ENCODE measurements around the gene RAPGEF2.

The RAPGEF2 gene

GRCh38 chr4:159127745-159128518 lies 25.1 kb downstream of the RAPGEF2 start:
- CTCF ChIA-PET, result no interaction called here

GRCh38 chr4:159129814-159130550 lies 27.1 kb downstream of the RAPGEF2 start:
- ChIA-PET CTCF (no interaction called here), POLR2A (no interaction called here)
- DNase-seq (ENCODE audit: extremely low spot score), result no peak
- TF ChIP-seq FOXA1 (IDR thresholded peaks at IDR 0.05) (no peak), SP1 (IDR thresholded peaks at IDR 0.05) (no peak), BHLHE40 (IDR thresholded peaks at IDR 0.05; ENCODE audit: borderline replicate concordance) (no peak), NFRKB (IDR thresholded peaks at IDR 0.05) (no peak), SUZ12 (IDR thresholded peaks at IDR 0.05) (no peak), PKNOX1 (IDR thresholded peaks at IDR 0.05) (no peak)

More at GRCh38 chr4:159127745-159128518, 25.1 kb downstream of the RAPGEF2 start:
- no peak for DNase-seq (ENCODE audit: extremely low spot score)
- TF ChIP-seq SP1 (IDR thresholded peaks at IDR 0.05), result no peak
- TF ChIP-seq FOXM1 (IDR thresholded peaks at IDR 0.05; ENCODE audit: borderline replicate concordance), result no peak
- no peak for TF ChIP-seq TARDBP (IDR thresholded peaks at IDR 0.05)
- no peak for TF ChIP-seq LEF1 (IDR thresholded peaks at IDR 0.05; ENCODE audit: borderline replicate concordance)
- no peak for TF ChIP-seq BHLHE40 (IDR thresholded peaks at IDR 0.05; ENCODE audit: borderline replicate concordance)
- POLR2A ChIA-PET, result no interaction called here

- POLR2A ChIA-PET, result no interaction called here
These were observed 28.7 kb downstream of the RAPGEF2 start for GRCh38 chr4:159131564-159131963.

GRCh38 chr4:159134429-159134828 lies 31.6 kb downstream of the RAPGEF2 start:
- TF ChIP-seq CTBP1 (IDR thresholded peaks at IDR 0.05; ENCODE audit: borderline replicate concordance), result no peak
- TF ChIP-seq BHLHE40 (IDR thresholded peaks at IDR 0.05; ENCODE audit: borderline replicate concordance), result no peak
- TF ChIP-seq LEF1 (IDR thresholded peaks at IDR 0.05; ENCODE audit: borderline replicate concordance), result no peak
- TF ChIP-seq HDGF (IDR thresholded peaks at IDR 0.05; ENCODE audit: borderline replicate concordance), result no peak
- TF ChIP-seq FOXK2 (IDR thresholded peaks at IDR 0.05), result no peak
- TF ChIP-seq SP1 (IDR thresholded peaks at IDR 0.05), result no peak
- no peak for TF ChIP-seq TARDBP (IDR thresholded peaks at IDR 0.05)
- no peak for DNase-seq (ENCODE audit: extremely low spot score)
- ChIA-PET POLR2A (no interaction called here), CTCF (no interaction called here)

More at GRCh38 chr4:159131564-159131963, 28.7 kb downstream of the RAPGEF2 start:
- no peak for TF ChIP-seq ARNT (IDR thresholded peaks at IDR 0.05)
- TF ChIP-seq HDGF (IDR thresholded peaks at IDR 0.05; ENCODE audit: borderline replicate concordance), result no peak
- TF ChIP-seq TARDBP (IDR thresholded peaks at IDR 0.05), result no peak
- TF ChIP-seq FOXM1 (IDR thresholded peaks at IDR 0.05; ENCODE audit: borderline replicate concordance), result no peak
- TF ChIP-seq L3MBTL2 (conservative IDR thresholded peaks at IDR 0.05), result no peak
- no peak for TF ChIP-seq FOXA1 (IDR thresholded peaks at IDR 0.05)
- CTCF ChIA-PET, result interaction anchor here (0.9 kb wide), 1 partner anchor 45 kb away, joined by 3 read pairs; no protein-coding TSS in a partner anchor
- DNase-seq (ENCODE audit: extremely low spot score), result no peak

GRCh38 chr4:159137176-159137575 lies 34.3 kb downstream of the RAPGEF2 start:
- POLR2A ChIA-PET, result no interaction called here
- CTCF ChIA-PET, result no interaction called here
- TF ChIP-seq HDGF (IDR thresholded peaks at IDR 0.05; ENCODE audit: borderline replicate concordance), result no peak
- no peak for TF ChIP-seq NFRKB (IDR thresholded peaks at IDR 0.05)
- TF ChIP-seq SUZ12 (IDR thresholded peaks at IDR 0.05), result no peak
- no peak for TF ChIP-seq BHLHE40 (IDR thresholded peaks at IDR 0.05; ENCODE audit: borderline replicate concordance)
- TF ChIP-seq TARDBP (IDR thresholded peaks at IDR 0.05), result no peak
- no peak for TF ChIP-seq PKNOX1 (IDR thresholded peaks at IDR 0.05)
- TF ChIP-seq FOXM1 (IDR thresholded peaks at IDR 0.05; ENCODE audit: borderline replicate concordance), result no peak
- TF ChIP-seq SP1 (IDR thresholded peaks at IDR 0.05), result no peak
- no peak for TF ChIP-seq ZNF384 (IDR thresholded peaks at IDR 0.05)
- no peak for TF ChIP-seq LEF1 (IDR thresholded peaks at IDR 0.05; ENCODE audit: borderline replicate concordance)
- TF ChIP-seq FOXA1 (IDR thresholded peaks at IDR 0.05), result no peak
- no peak for TF ChIP-seq FOXK2 (IDR thresholded peaks at IDR 0.05)
- TF ChIP-seq L3MBTL2 (conservative IDR thresholded peaks at IDR 0.05), result no peak
- DNase-seq (ENCODE audit: extremely low spot score), result no peak

- CTCF ChIA-PET, result interaction anchor here (0.5 kb wide), 1 partner anchor 101 kb away, joined by 3 read pairs; no protein-coding TSS in a partner anchor
- no peak for TF ChIP-seq SP1 (IDR thresholded peaks at IDR 0.05)
- no peak for TF ChIP-seq BHLHE40 (IDR thresholded peaks at IDR 0.05; ENCODE audit: borderline replicate concordance)
- POLR2A ChIA-PET, result no interaction called here
- DNase-seq (ENCODE audit: extremely low spot score), result no peak
These were observed 35.6 kb downstream of the RAPGEF2 start for GRCh38 chr4:159138436-159138835.

GRCh38 chr4:159141193-159141592 lies 38.3 kb downstream of the RAPGEF2 start:
- ChIA-PET POLR2A (no interaction called here), CTCF (interaction anchor here (1.5 kb wide), 1 partner anchor 37 kb away, joined by 3 read pairs; no protein-coding TSS in a partner anchor)
- TF ChIP-seq PKNOX1 (IDR thresholded peaks at IDR 0.05) (no peak), BHLHE40 (IDR thresholded peaks at IDR 0.05; ENCODE audit: borderline replicate concordance) (no peak), FOXM1 (IDR thresholded peaks at IDR 0.05; ENCODE audit: borderline replicate concordance) (no peak), TARDBP (IDR thresholded peaks at IDR 0.05) (no peak), L3MBTL2 (conservative IDR thresholded peaks at IDR 0.05) (no peak), SP1 (IDR thresholded peaks at IDR 0.05) (no peak), SUZ12 (IDR thresholded peaks at IDR 0.05) (no peak), FOXK2 (IDR thresholded peaks at IDR 0.05) (no peak)
- no peak for DNase-seq (ENCODE audit: extremely low spot score)
